K562 (cell line): Measurements from ENCODE around the gene ILKAP. TPM values are rescaled to one million over a fixed set of nuclear protein-coding genes. Genes with fewer than 3 reads are reported as not detected.

Source experiments
- CHD1 ChIP-seq: fragments of 200-600 bp; sonication (generic); IDR thresholded peaks from one replicate; pipeline ENCODE4 v1.6.1; 2012; ENCODE audit warnings: mild to moderate bottlenecking, moderate library complexity, low read length, inconsistent platforms
- ELK3 ChIP-seq: fragments of 450-650 bp; formaldehyde crosslinking; IDR thresholded peaks from 2 replicates; pipeline ENCODE4 v1.4.0; 2020; ENCODE audit warnings: mild to moderate bottlenecking
- EP300 ChIP-seq: IDR thresholded peaks from 2 replicates; pipeline ENCODE4 v1.6.1; 2012; ENCODE audit warnings: low read length, improper control_type of control experiment
- EWSR1 ChIP-seq: fragments of 450-650 bp; IDR thresholded peaks from 2 replicates; pipeline ENCODE4 v1.6.1; 2018; ENCODE audit warnings: borderline replicate concordance, mild to moderate bottlenecking, low read depth, moderate library complexity; ENCODE audit not compliant: partially characterized antibody
- FOSL1 ChIP-seq: fragments of 200-800 bp; sonication (Bioruptor generic); conservative IDR thresholded peaks from 2 replicates; pipeline ENCODE4 v1.6.1; 2016; ENCODE audit warnings: missing genetic modification characterization, missing compliant biosample characterization
- HINFP ChIP-seq: fragments of 450-650 bp; conservative IDR thresholded peaks from 2 replicates; pipeline ENCODE4 v1.6.1; 2016; ENCODE audit warnings: missing genetic modification characterization, low read depth, mild to moderate bottlenecking, control low read depth, missing compliant biosample characterization
- HMGXB4 ChIP-seq: sonication (generic); formaldehyde crosslinking; IDR thresholded peaks from 2 replicates; pipeline ENCODE4 v1.8.1; 2023; ENCODE audit warnings: mild to moderate bottlenecking, missing genetic modification reagents
- HNRNPH1 ChIP-seq: fragments of 200-400 bp; formaldehyde crosslinking; optimal IDR thresholded peaks from 2 replicates; pipeline ENCODE3; 2017; ENCODE audit warnings: low read depth, mild to moderate bottlenecking, low read length, moderate library complexity
- LEF1 ChIP-seq: fragments of 450-650 bp; IDR thresholded peaks from 2 replicates; pipeline ENCODE4 v1.6.1; 2016; ENCODE audit warnings: mild to moderate bottlenecking
- MTA2 ChIP-seq: fragments of 450-650 bp; IDR thresholded peaks from 2 replicates; pipeline ENCODE4 v1.6.1; 2016; ENCODE audit warnings: low read depth
- PHB ChIP-seq: fragments of 250-450 bp; sonication (Bioruptor Pico); IDR thresholded peaks from 2 replicates; pipeline ENCODE4 v1.5.0; 2021
- PKNOX1 ChIP-seq: fragments of 450-650 bp; IDR thresholded peaks from 2 replicates; pipeline ENCODE4 v1.6.1; 2016
- SMAD1 ChIP-seq: fragments of 150-350 bp; IDR thresholded peaks from 2 replicates; pipeline ENCODE4 v1.6.1; 2014; ENCODE audit warnings: low read length, low read depth; ENCODE audit not compliant: partially characterized antibody
- SMAD4 ChIP-seq: fragments of 250-450 bp; sonication (Bioruptor Pico); conservative IDR thresholded peaks from 2 replicates; pipeline ENCODE4 v1.8.0; 2021; ENCODE audit warnings: inconsistent platforms, mild to moderate bottlenecking, moderate library complexity
- SMARCA4 ChIP-seq: fragments of 450-650 bp; IDR thresholded peaks from 2 replicates; pipeline ENCODE4 v1.6.1; 2016
- SP1 ChIP-seq: sonication (generic); formaldehyde crosslinking; IDR thresholded peaks from 2 replicates; pipeline ENCODE4 v1.8.1; 2022; ENCODE audit warnings: mild to moderate bottlenecking, missing genetic modification reagents
- SRSF9 ChIP-seq: fragments of 200-400 bp; formaldehyde crosslinking; IDR thresholded peaks from 2 replicates; pipeline ENCODE4 v1.6.1; 2017; ENCODE audit warnings: low read depth, low read length, borderline replicate concordance
- TOE1 ChIP-seq, 2 experiments: fragments of 450-650 bp in 1 of 2; sonication (generic) in 1 of 2; formaldehyde crosslinking in 1 of 2; IDR thresholded peaks; 2 replicates each; pipeline versions ENCODE4 v1.7.1 to v1.8.0; 2016 to 2022; ENCODE audit warnings: borderline replicate concordance in 2 of 2, mild to moderate bottlenecking in 2 of 2, antibody characterized with exemption in 1 of 2, inconsistent platforms in 1 of 2, low read depth in 1 of 2, missing genetic modification reagents in 1 of 2, moderate library complexity in 1 of 2
- ZNF584 ChIP-seq: fragments of 200-800 bp; sonication (Bioruptor generic); IDR thresholded peaks from 2 replicates; pipeline ENCODE4 v1.6.1; 2016; ENCODE audit warnings: low read depth, mild to moderate bottlenecking, missing genetic modification characterization, missing compliant biosample characterization
- ZNF766 ChIP-seq: fragments of 200-800 bp; sonication (Bioruptor generic); conservative IDR thresholded peaks from 2 replicates; pipeline ENCODE4 v1.6.1; 2016; ENCODE audit warnings: missing genetic modification characterization, missing compliant biosample characterization
- ZNF77 ChIP-seq: fragments of 250-450 bp; sonication (Bioruptor Pico); IDR thresholded peaks from 2 replicates; pipeline ENCODE4 v1.5.0; 2020
- polyA plus RNA-seq, 8 experiments: library from polyadenylated mRNA; depleted of rRNA in 4 of 8; stranded (reverse) in 5 of 8; unstranded in 3 of 8; fragments of >200 nt; fragmentation: Nextera tagmentation in 2 of 8; fragmentation: Illumina TruSeq in 1 of 8; extraction: Ambion mirVana in 2 of 8; extraction: Trizol in 1 of 8; gene quantifications; 2 replicates each; pipeline versions ENCODE4 v1.2.1 to v1.2.3, GENCODE V29; 2011 to 2014; ENCODE audit warnings: inconsistent platforms in 1 of 8, missing spikeins in 1 of 8
- total RNA-seq, 7 experiments: library from RNA; depleted of rRNA in 6 of 7; stranded (reverse); fragments of >200 nt in 6 of 7; fragmentation: Illumina TruSeq in 2 of 7; extraction: Trizol in 2 of 7; gene quantifications; 2 replicates each; pipeline versions ENCODE4 v1.2.1 to v1.2.3, GENCODE V29; 2011 to 2021; ENCODE audit warnings: low replicate concordance in 1 of 7

The ILKAP gene
- total and polyA plus RNA-seq, 9 of the 15 experiments (the other 6 are each of a cell fraction or from before 2014, with no cell fraction given), result 3.1 to 43.9 (median 20.7) TPM

GRCh38 chr2:238203973-238204683, 633 bp upstream of the ILKAP start (continued):
- peak; percentile 31; the same call in 1 of the 2 replicates for TF ChIP-seq EP300
- no peak for TF ChIP-seq ZNF584 (CRISPR knock-in tag)
- TF ChIP-seq SRSF9, result no peak
- no peak for TF ChIP-seq HMGXB4 (CRISPR knock-in tag)
- TF ChIP-seq FOSL1 (tag), result 0 out of 2 replicates have a peak, but pooled peaks have one; percentile 11
- TF ChIP-seq SMAD4 (CRISPR knock-in tag), result peak; percentile 95
- peak; percentile 56; the same call in 1 of the 2 replicates for TF ChIP-seq LEF1
- no peak for TF ChIP-seq HNRNPH1
- TF ChIP-seq ZNF77, result no peak
- TF ChIP-seq EWSR1, result no peak
- peak; percentile 70 for TF ChIP-seq SMARCA4
- TF ChIP-seq PHB, result no peak
- TF ChIP-seq ELK3 (CRISPR knock-in tag), result no peak
- 0 out of 2 replicates have a peak, but pooled peaks have one; percentile 22 for TF ChIP-seq MTA2
- TF ChIP-seq ZNF766 (CRISPR knock-in tag), result no peak
- TF ChIP-seq SP1 (CRISPR knock-in tag), result no peak
- peak; percentile 14; the same call in 1 of the 2 replicates for TF ChIP-seq PKNOX1
- TF ChIP-seq HINFP (tag), result no peak
- no peak for TF ChIP-seq CHD1
- no peak for TF ChIP-seq TOE1 (IDR thresholded peaks at IDR 0.05; ENCODE audit: borderline replicate concordance)
- no peak for TF ChIP-seq TOE1 (CRISPR knock-in tag; IDR thresholded peaks at IDR 0.05; ENCODE audit: borderline replicate concordance, low read depth)
- TF ChIP-seq SMAD1, result no peak
